ENCODE data around the gene TSPAN15. TPM values are rescaled to one million over a fixed set of nuclear protein-coding genes. Genes with fewer than 3 reads are reported as not detected.

The TSPAN15 gene
- total and polyA plus RNA-seq, 9 donors = 52.1 to 103 (median 72.2) TPM

DNA sequence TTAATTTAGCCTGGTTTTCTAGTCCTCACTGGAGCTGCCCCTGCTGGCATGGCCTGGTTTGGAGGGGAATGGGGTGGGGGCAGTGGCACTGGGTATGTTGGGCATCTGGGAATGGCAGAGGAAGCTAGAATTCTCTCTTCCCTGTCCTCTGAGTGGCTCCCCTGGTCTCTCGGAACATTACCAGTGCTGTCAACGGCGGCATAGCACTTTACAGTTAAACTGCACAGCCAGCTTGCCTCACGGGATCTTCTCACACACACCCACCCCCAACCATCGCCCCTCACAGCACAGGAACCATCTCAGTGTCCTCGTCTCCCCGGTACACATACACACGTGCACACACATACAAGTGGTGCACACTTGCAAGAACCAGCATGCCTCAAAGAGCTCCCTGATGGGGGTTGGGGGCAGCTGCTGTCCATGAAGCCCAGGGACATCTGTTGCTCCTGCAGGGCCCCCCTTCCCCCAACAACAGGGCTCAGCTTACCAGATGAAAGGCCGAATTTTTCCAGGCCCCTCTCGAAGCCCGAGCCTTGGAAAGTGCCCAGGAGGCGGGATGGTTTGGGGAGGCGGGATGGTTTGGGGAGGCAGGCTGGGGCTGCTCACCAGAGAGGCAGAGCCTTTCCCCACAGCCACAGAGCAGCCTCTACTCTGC is 41.0 kb downstream of the TSPAN15 start:
- Histone ChIP-seq H3K4me1 (ENCODE audit: control insufficient read depth, insufficient read depth, low read length) (peaks cover 81% of the 10 kb centered on the region), H3K36me3 (ENCODE audit: control insufficient read depth, insufficient read depth, low read length) (peaks cover 6% of the 10 kb centered on the region), H3K27me3 (ENCODE audit: control insufficient read depth, insufficient read depth, low read length) (no peaks in the 10 kb centered on the region), H3K9me3 (replicated peaks; ENCODE audit: control insufficient read depth, low read depth, low read length) (peaks cover 8% of the 10 kb centered on the region), H3K4me3 (ENCODE audit: low read length) (no peak overlapping the region), H3K27ac (ENCODE audit: low read length) (peak overlapping the region; percentile 96)
- WGBS (ENCODE audit: insufficient coverage) = 28% methylated on average over 5 of the region's 13 CpGs
- DNase-seq = peak; percentile 87

DNA sequence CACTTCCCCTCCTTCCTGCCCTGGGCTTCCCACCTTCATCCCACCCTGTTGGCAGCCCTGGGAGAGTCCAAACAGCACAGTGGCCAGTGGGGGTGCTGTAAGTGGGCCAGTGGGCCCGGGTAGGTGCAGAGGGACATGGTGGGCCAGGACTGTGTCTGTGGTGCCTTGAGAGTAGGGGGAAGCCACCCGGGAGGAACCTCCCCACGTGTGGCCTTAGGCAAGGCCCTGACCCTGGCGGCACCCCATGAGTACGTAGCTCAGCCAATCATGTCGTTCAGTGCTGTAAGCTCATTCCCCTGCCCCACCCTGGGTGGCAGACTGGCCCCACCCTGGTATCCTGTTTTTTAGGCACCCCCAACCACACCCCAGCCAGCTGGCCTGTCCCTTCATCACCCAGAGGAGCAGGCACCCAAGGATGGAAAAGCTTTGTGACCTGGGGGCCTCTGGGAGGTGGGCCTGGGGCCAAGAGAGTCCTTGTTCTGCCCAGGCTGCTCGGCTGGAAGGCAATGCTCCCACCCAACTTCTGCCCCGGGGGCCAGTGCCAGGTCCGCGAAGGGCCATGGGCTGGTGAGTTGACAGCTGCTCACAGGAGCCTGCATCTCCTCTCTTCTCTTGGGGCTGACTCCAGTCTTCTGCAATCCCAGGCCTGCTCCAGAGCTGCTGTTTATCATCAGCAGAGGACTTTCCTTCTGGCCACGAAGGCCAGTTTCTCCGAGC is 41.6 kb downstream of the TSPAN15 start:
- peak overlapping the region; percentile 96 for H3K27ac ChIP-seq (ENCODE audit: low read length)
- H3K4me1 ChIP-seq (ENCODE audit: control insufficient read depth, insufficient read depth, low read length) = peaks cover 82% of the 10 kb centered on the region
- H3K4me3 ChIP-seq (ENCODE audit: low read length) = no peak overlapping the region
- H3K27me3 ChIP-seq (ENCODE audit: control insufficient read depth, insufficient read depth, low read length) = no peaks in the 10 kb centered on the region
- DNase-seq = peak; percentile 60
- WGBS (ENCODE audit: insufficient coverage) = 61% methylated on average over 11 of the region's 12 CpGs
- peaks cover 6% of the 10 kb centered on the region for H3K9me3 ChIP-seq (replicated peaks; ENCODE audit: control insufficient read depth, low read depth, low read length)
- peaks cover 6% of the 10 kb centered on the region for H3K36me3 ChIP-seq (ENCODE audit: control insufficient read depth, insufficient read depth, low read length)

DNA sequence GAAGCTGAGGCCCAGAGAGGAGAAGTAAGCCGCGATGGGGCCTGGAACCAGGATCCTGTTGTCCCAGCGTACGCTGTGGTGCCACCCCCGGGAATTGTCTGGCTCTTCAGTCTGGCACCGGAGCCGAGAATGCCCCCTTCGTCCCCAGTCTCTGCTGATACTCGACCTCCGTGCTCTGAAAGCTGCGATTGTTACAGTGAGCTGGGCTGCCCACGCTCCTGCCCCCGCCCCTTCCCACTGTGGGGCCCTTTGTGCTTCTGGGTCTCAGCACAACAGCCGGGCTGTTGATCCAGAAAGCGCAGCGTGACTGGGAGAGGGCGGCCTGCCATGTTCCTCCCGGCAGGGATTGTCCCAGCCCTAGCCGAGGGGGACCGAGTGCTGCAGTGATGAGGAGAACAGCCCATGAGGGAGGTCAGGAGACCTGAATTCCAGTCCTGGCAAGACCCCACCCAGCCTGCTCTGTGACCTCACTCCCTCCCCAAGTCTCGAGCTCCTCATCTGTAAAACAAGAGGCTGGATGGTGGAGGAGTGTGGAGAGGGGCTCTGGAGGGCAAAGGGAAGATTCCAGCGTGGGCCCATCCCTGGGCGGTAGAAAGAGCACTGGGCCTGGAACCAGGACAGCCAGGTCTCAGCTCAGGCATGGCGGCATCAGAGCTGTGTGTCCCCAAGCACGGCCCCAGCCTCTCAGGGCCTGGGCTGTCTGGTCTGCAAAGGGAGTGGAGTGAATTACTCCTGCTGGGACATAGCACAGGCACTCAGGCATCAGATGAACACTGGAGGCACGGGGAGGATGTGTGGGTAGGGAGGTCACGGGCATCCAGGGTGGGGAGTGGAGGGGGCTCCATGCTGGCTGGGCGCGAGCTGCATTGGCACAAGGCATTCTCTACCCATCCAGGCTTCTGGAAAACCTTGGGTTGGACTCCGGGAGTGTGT is 43.6 kb downstream of the TSPAN15 start:
- peak; percentile 81 for DNase-seq
- peak overlapping the region; percentile 94 for H3K27ac ChIP-seq (ENCODE audit: low read length)
- 45% methylated on average over 19 of the region's 30 CpGs for WGBS (ENCODE audit: insufficient coverage)
- no peaks in the 10 kb centered on the region for H3K27me3 ChIP-seq (ENCODE audit: control insufficient read depth, insufficient read depth, low read length)
- peaks cover 3% of the 10 kb centered on the region for H3K36me3 ChIP-seq (ENCODE audit: control insufficient read depth, insufficient read depth, low read length)
- H3K9me3 ChIP-seq (replicated peaks; ENCODE audit: control insufficient read depth, low read depth, low read length) = no peaks in the 10 kb centered on the region
- no peak overlapping the region for H3K4me3 ChIP-seq (ENCODE audit: low read length)
- H3K4me1 ChIP-seq (ENCODE audit: control insufficient read depth, insufficient read depth, low read length) = peaks cover 96% of the 10 kb centered on the region

DNA sequence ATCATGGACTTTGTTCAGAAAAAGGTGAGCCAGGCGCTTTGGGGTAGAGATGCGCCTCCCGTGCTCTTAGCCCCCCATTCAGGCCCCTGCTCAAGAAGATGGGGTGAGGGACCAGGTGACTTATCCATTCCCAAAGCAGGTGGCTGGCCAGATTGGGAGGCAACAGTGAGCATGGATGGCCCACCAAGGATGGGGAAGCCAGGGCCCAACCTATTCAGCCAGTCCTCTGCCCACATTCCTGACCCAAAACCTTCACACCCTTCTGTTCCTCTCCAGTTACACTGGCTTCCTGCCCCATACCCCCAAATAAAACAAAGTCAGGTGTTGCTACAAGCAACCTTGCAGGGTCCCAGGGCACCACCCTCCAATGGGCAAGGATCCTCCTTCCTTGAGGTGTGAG is 44.4 kb downstream of the TSPAN15 start:
- 90% methylated on average over 3 of the region's 3 CpGs for WGBS (ENCODE audit: insufficient coverage)

DNA sequence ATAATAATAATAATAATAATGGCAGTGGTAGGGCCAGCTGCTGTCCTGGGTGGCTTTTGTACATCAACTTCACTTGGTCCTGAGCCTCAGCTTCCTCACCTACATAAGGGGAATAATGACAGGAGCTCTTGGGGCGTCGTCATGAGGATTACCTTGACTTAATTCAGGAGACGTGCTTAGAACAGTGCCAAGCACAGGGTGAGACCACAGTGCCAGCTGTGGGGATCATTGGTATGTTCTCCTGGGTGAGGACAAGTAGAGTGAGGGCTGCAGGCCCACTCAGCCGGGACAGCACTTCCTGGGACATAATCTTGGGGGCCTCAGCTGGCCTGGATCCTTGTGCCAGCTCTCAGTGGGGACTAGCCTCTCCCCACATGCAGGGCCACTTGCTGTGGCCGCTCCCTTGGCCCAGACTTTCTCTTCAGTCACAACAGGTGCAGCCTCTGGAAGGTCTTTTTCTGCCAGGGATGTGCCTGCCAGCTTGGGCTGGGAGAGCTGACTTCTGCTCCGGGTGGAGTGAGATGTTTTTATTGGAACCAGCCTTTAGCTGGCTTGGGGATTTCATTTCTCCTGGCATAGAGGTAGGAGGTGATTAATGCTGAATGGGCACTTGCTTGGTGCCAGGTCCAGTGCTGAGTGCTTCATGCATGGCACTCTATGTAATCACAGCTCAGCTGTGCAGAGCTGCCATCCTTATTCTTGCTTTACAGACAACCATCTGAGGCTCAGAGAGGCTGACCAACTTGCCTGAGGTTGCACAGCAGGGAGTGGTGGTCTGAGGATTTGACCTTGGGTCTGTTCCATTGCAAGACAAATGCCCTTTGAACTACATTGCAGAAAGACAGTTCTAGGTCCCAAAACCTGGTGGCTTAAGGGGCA is 45.3 kb downstream of the TSPAN15 start:
- Histone ChIP-seq H3K36me3 (ENCODE audit: control insufficient read depth, insufficient read depth, low read length) (peaks cover 13% of the 10 kb centered on the region), H3K27me3 (ENCODE audit: control insufficient read depth, insufficient read depth, low read length) (no peaks in the 10 kb centered on the region), H3K27ac (ENCODE audit: low read length) (peak overlapping the region; percentile 88), H3K9me3 (replicated peaks; ENCODE audit: control insufficient read depth, low read depth, low read length) (no peaks in the 10 kb centered on the region), H3K4me3 (ENCODE audit: low read length) (no peak overlapping the region), H3K4me1 (ENCODE audit: control insufficient read depth, insufficient read depth, low read length) (peaks cover 89% of the 10 kb centered on the region)
- peak; percentile 91 for DNase-seq
- WGBS (ENCODE audit: insufficient coverage) = 73% methylated on average over 1 of the region's 6 CpGs

More for the DNA sequence above, 44.4 kb downstream of the TSPAN15 start:
- no peaks in the 10 kb centered on the region for H3K27me3 ChIP-seq (ENCODE audit: control insufficient read depth, insufficient read depth, low read length)
- H3K27ac ChIP-seq (ENCODE audit: low read length) = peak overlapping the region; percentile 94
- peaks cover 9% of the 10 kb centered on the region for H3K36me3 ChIP-seq (ENCODE audit: control insufficient read depth, insufficient read depth, low read length)
- peaks cover 98% of the 10 kb centered on the region for H3K4me1 ChIP-seq (ENCODE audit: control insufficient read depth, insufficient read depth, low read length)
- no peak overlapping the region for H3K4me3 ChIP-seq (ENCODE audit: low read length)
- DNase-seq = no peak
- no peaks in the 10 kb centered on the region for H3K9me3 ChIP-seq (replicated peaks; ENCODE audit: control insufficient read depth, low read depth, low read length)

DNA sequence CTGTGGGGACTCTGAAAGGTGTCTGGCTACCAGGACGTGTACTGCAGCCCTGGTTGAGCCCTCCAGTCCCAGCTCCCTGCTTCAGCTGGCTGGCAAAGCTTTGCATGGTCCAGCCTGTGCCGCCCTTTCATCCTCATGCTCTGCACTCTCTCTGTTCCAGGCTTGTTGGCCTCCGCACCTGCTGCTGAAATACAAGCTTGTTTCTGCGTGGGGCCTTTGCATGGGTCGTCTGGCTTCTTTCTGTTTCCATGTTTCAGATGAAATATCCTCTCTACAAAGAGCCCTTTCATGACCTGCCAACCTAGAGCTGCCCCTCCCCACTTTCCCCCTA is 45.9 kb downstream of the TSPAN15 start:
- no peaks in the 10 kb centered on the region for H3K27me3 ChIP-seq (ENCODE audit: control insufficient read depth, insufficient read depth, low read length)
- H3K4me3 ChIP-seq (ENCODE audit: low read length) = no peak overlapping the region
- peak overlapping the region; percentile 88 for H3K27ac ChIP-seq (ENCODE audit: low read length)
- H3K4me1 ChIP-seq (ENCODE audit: control insufficient read depth, insufficient read depth, low read length) = peaks cover 84% of the 10 kb centered on the region
- peaks cover 14% of the 10 kb centered on the region for H3K36me3 ChIP-seq (ENCODE audit: control insufficient read depth, insufficient read depth, low read length)
- H3K9me3 ChIP-seq (replicated peaks; ENCODE audit: control insufficient read depth, low read depth, low read length) = no peaks in the 10 kb centered on the region
- no peak for DNase-seq
- WGBS (ENCODE audit: insufficient coverage) = 67% methylated on average over 5 of the region's 5 CpGs

DNA sequence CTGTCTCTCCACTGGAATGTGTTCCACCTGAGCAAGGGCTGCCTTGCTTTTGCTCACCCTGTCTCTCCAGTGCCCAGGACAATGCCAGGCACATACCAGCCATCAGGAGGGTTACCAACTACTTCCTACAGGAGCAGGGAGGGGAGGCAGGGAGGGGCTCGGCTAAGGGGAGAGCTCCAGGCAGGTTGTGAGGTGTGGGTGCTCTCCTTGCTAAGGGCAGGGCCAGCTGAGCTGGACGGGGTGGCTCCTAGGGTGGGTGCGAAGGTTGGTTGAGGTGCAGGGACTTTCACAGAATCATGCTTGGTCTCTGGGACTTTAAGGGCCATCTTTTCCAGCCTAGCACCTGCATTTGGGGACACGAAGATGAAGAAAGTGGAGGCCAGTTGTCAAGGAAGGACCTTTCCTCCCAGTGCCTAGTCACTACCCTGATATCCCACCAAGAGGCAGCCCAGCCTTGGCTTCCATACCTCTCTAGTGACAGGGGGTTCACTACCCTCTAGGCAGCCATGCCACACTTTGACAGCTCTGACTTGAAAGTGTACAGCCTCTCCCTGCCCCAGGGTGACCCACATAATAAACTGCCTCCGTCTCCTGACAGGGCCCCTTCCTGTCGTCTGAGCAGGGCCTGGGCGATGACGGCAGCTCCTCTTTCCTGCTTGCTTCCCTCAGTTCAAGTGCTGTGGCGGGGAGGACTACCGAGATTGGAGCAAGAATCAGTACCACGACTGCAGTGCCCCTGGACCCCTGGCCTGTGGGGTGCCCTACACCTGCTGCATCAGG is 46.5 kb downstream of the TSPAN15 start:
- H3K36me3 ChIP-seq (ENCODE audit: control insufficient read depth, insufficient read depth, low read length) = peaks cover 20% of the 10 kb centered on the region
- DNase-seq = no peak
- peak overlapping the region; percentile 88 for H3K27ac ChIP-seq (ENCODE audit: low read length)
- no peak overlapping the region for H3K4me3 ChIP-seq (ENCODE audit: low read length)
- H3K27me3 ChIP-seq (ENCODE audit: control insufficient read depth, insufficient read depth, low read length) = no peaks in the 10 kb centered on the region
- no peaks in the 10 kb centered on the region for H3K9me3 ChIP-seq (replicated peaks; ENCODE audit: control insufficient read depth, low read depth, low read length)
- H3K4me1 ChIP-seq (ENCODE audit: control insufficient read depth, insufficient read depth, low read length) = peaks cover 83% of the 10 kb centered on the region
- 81% methylated on average over 3 of the region's 11 CpGs for WGBS (ENCODE audit: insufficient coverage)

DNA sequence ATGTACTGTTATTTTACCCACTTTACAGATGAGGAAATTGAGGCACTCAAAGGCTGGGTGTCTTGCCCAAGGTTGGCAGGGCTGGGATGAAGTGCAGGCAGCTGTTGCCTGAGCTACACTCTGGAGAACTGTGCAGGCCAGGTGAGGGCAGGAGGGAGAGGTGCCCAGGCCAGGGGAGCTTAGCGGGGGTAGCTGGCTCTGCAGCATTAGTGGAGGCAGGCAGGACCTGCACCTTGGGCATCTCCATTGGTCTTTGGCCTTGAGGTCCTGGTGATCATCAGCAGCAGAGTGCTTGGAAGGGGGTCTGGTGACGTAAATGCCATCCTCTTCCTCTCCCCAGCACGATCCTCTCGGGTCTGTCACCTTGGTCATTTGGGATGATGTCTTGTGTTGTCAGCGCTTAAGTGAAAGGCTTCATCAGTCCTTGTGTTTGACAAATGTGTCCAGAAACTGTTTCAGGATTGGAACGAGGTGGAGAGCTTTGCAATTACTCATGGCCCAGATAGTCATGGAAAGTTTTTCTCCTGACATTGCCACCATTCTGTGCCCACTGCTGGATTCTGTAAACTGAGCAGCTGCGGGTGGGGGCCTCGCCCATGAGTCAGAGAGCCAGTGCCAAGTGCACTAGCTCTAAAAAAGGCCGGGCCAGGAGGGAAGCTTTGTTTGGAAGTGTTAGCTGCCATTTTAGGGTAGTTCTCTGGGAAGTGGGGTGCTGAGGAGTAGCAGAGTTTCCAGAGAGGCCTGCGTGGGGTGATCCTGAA is 47.6 kb downstream of the TSPAN15 start:
- Histone ChIP-seq H3K4me3 (ENCODE audit: low read length) (no peak overlapping the region), H3K4me1 (ENCODE audit: control insufficient read depth, insufficient read depth, low read length) (peaks cover 82% of the 10 kb centered on the region), H3K27me3 (ENCODE audit: control insufficient read depth, insufficient read depth, low read length) (no peaks in the 10 kb centered on the region), H3K36me3 (ENCODE audit: control insufficient read depth, insufficient read depth, low read length) (peaks cover 22% of the 10 kb centered on the region), H3K27ac (ENCODE audit: low read length) (peak overlapping the region; percentile 88), H3K9me3 (replicated peaks; ENCODE audit: control insufficient read depth, low read depth, low read length) (no peaks in the 10 kb centered on the region)
- peak; percentile 58 for DNase-seq
- WGBS (ENCODE audit: insufficient coverage) = 76% methylated on average over 4 of the region's 10 CpGs

Measured in muscle of leg (tissue), 11 donors.